Spinal cord (tissue), 10 donors: ENCODE data around the gene SFXN5. TPM values are rescaled to one million over a fixed set of nuclear protein-coding genes. Genes with fewer than 3 reads are reported as not detected.
A peak's percentile ranks its signal among the peaks of the same experiment; 100 is the strongest.

Experiments used
- DNase-seq, 6 donors: peaks; one replicate each; pipeline versions ENCODE4 v3.0.0 to v3.0.0-alpha.2; 2013 to 2015; ENCODE audit warnings: low spot score in 6 of 6, low read depth in 4 of 6
- H3K27ac ChIP-seq: one replicate; pipeline ENCODE4 v1.5.1; 2013; ENCODE audit warnings: low read depth, low read length, control low read depth
- H3K27me3 ChIP-seq: one replicate; pipeline ENCODE4 v1.6.1; 2013; ENCODE audit warnings: low read length; ENCODE audit not compliant: control insufficient read depth, insufficient read depth
- H3K36me3 ChIP-seq: one replicate; pipeline ENCODE4 v1.6.1; 2013; ENCODE audit warnings: low read length; ENCODE audit not compliant: control insufficient read depth, insufficient read depth
- H3K4me1 ChIP-seq: one replicate; pipeline ENCODE4 v1.6.1; 2013; ENCODE audit warnings: low read length; ENCODE audit not compliant: control insufficient read depth, insufficient read depth
- H3K4me3 ChIP-seq: one replicate; pipeline ENCODE4 v1.5.1; 2013; ENCODE audit warnings: low read depth, low read length, control low read depth
- H3K9me3 ChIP-seq: one replicate; pipeline ENCODE4 v1.6.1; 2013; ENCODE audit warnings: low read length; ENCODE audit not compliant: control insufficient read depth, insufficient read depth
- WGBS: methylation state at CpG from one replicate; pipeline ENCODE4 v1.1.5; 2013; ENCODE audit warnings: missing lambda C conversion rate; ENCODE audit not compliant: insufficient coverage; 5-methylcytosine and 5-hydroxymethylcytosine counted together
- polyA plus RNA-seq, 2 donors: library from polyadenylated mRNA; unstranded; fragments of 120-200 nt; gene quantifications; one replicate each; pipeline ENCODE4 v1.2.1, GENCODE V29; 2013; ENCODE audit not compliant: insufficient read length in 2 of 2
- total RNA-seq, 2 donors: library from RNA; depleted of rRNA in 1 of 2; stranded (reverse); fragments of 120-200 nt in 1 of 2; fragments of >200 nt in 1 of 2; gene quantifications; one replicate each; pipeline versions ENCODE4 v1.2.3 to v1.2.4, GENCODE V29; 2013 to 2014
- donor health status: healthy.

Gene SFXN5
- total and polyA plus RNA-seq, 4 donors = 26.0 to 73.9 (median 54.8) TPM

DNA sequence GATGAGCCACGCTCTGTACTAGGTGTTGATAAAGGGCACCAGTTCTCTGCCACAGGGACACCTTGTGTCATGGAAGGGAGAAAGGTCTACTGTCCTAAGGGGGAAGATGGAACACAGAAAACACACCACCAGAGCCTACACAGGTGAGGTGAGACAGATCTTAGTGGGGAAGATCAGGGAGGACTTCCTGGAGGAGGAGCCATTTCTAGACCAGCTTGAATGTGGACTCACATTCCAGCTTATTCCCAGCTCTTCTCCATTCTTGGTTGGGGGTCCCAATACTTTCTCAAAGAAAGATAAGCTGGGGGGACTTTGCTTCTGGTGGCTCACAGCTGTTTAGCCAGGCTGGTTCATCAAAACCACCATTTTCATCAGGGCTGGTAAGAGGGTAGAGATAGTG is 118.0 kb downstream of the SFXN5 start:
- Histone ChIP-seq H3K4me1 (peaks cover 16% of the 10 kb centered on the region), H3K27ac (no peak overlapping the region), H3K27me3 (no peaks in the 10 kb centered on the region), H3K9me3 (no peaks in the 10 kb centered on the region), H3K36me3 (peaks cover 39% of the 10 kb centered on the region), H3K4me3 (no peak overlapping the region)
- WGBS = 100% methylated on average over 1 of the region's 1 CpG
- no peak for DNase-seq

DNA sequence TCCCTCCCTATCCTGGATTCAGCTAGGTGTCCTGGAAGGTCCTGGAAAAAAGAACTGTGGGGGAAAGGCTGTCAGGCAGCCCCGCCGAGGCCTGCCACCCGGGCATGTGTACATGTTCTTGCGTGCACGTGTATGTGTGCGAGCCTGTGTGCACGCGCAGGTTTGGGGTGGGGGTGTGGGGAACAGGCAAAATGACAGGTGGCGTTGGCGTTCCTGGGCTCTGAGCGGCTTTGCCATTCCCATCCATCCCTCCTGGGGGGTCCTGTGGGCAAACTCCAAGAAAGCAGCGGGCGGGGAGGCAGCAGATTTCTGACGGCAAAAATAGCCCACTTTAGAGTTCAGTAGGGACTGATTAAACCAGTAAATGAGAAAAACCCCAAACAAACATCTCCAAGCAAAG is 118.6 kb downstream of the SFXN5 start:
- 96% methylated on average over 8 of the region's 14 CpGs for WGBS
- H3K36me3 ChIP-seq = peaks cover 40% of the 10 kb centered on the region
- H3K27me3 ChIP-seq = no peaks in the 10 kb centered on the region
- no peak overlapping the region for H3K27ac ChIP-seq
- DNase-seq = peak in 1 of 6 donors; percentile 28
- no peaks in the 10 kb centered on the region for H3K9me3 ChIP-seq
- H3K4me3 ChIP-seq = no peak overlapping the region
- H3K4me1 ChIP-seq = peaks cover 16% of the 10 kb centered on the region

GRCh38 chr2:72952110-72952823 is 119.2 kb downstream of the SFXN5 start:
- WGBS = 69% methylated on average over 5 of the region's 8 CpGs
- H3K27me3 ChIP-seq = no peaks in the 10 kb centered on the region
- H3K9me3 ChIP-seq = no peaks in the 10 kb centered on the region
- H3K4me3 ChIP-seq = no peak overlapping the region
- H3K36me3 ChIP-seq = peaks cover 40% of the 10 kb centered on the region
- H3K4me1 ChIP-seq = peaks cover 16% of the 10 kb centered on the region
- H3K27ac ChIP-seq = no peak overlapping the region
- no peak for DNase-seq

GRCh38 chr2:72951303-72952095 is 120.0 kb downstream of the SFXN5 start:
- no peaks in the 10 kb centered on the region for H3K9me3 ChIP-seq
- peaks cover 16% of the 10 kb centered on the region for H3K4me1 ChIP-seq
- H3K27ac ChIP-seq = no peak overlapping the region
- DNase-seq = no peak
- H3K27me3 ChIP-seq = no peaks in the 10 kb centered on the region
- H3K36me3 ChIP-seq = peaks cover 43% of the 10 kb centered on the region
- WGBS = 85% methylated on average over 5 of the region's 8 CpGs
- H3K4me3 ChIP-seq = no peak overlapping the region

DNA sequence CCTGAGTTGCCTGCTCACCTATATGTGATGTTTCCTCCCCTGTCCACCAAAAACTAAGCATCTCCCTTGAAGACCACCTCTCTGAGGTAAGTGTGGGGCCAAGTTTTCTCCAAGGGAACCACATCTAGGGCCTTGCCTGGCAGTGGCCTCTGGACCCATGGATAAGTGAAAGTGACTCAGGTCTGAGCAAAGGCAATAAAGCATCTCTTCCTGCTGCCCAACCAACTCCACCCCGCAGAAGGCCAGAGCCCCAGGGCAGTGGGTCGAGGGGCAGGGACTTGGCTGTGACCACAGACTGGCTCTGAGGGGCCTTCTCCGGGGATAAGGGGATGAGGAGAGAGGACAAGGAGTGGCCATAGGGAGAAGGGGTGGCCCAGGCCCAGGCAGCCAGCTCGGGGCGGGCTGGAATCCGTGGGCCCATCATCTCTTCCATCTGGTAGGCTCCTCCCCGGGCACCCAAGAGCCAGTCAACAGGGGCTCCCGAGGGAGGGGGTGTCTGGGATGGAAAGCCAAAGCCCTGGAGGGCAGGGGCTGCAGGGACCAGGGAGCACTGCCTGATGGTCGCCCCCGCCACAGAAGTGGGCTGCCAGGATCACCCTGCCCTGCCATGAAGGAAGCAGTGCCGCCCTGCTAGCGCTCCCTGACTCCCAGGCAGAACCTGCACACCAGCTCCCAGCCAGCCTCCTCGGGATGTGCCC is 120.8 kb downstream of the SFXN5 start:
- 68% methylated on average over 13 of the region's 13 CpGs for whole genome bisulfite sequencing
- Histone ChIP-seq H3K36me3 (peaks cover 43% of the 10 kb centered on the region), H3K27ac (no peak overlapping the region), H3K9me3 (no peaks in the 10 kb centered on the region), H3K27me3 (no peaks in the 10 kb centered on the region), H3K4me3 (no peak overlapping the region), H3K4me1 (peaks cover 14% of the 10 kb centered on the region)
- no peak for DNase-seq

DNA sequence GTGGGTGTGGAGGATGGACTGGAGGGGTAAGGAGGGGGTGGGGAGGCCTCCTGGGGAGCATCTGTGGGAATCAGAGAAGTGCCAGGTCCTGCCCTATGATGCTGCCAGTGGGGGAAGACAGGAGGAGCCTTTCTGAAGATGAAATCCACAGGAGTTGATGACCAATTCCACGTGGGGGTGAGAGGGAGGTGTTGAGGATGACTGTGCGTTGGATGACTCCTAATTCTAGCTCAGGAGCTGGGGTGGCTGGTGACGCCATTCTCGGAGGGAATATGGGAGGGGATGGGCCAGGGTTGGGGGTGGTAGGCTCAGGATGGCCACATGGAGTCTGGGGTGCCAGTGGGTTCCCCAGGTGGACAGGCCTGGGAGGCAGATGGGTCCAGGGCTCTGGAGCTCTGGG is 121.9 kb downstream of the SFXN5 start:
- H3K9me3 ChIP-seq = no peaks in the 10 kb centered on the region
- WGBS = 92% methylated on average over 4 of the region's 4 CpGs
- DNase-seq = no peak
- H3K36me3 ChIP-seq = peaks cover 45% of the 10 kb centered on the region
- no peak overlapping the region for H3K27ac ChIP-seq
- H3K27me3 ChIP-seq = no peaks in the 10 kb centered on the region
- no peak overlapping the region for H3K4me3 ChIP-seq
- H3K4me1 ChIP-seq = peaks cover 4% of the 10 kb centered on the region

DNA sequence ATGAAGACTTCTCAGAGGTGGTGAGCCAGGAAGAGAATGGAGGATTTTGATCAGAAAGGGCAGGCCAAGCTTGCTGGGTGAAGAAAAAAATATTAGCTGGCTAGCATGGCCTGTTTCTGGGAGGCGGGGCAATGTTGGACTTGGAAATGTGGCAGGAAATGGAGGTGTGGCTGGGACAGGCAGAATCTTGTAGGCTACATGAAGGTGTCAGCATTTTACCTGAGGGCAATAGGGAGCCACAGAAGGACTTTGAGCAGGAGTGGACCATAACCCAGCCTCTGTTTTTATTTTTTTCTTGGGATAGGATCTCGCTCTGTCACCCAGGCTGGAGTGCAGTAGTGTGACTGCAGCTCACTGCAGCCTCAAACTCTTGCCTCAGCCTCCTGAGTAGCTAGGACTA is 122.5 kb downstream of the SFXN5 start:
- peaks cover 45% of the 10 kb centered on the region for H3K36me3 ChIP-seq
- 100% methylated on average over 2 of the region's 2 CpGs for WGBS
- H3K27me3 ChIP-seq = no peaks in the 10 kb centered on the region
- DNase-seq = no peak
- H3K9me3 ChIP-seq = no peaks in the 10 kb centered on the region
- H3K4me1 ChIP-seq = no peaks in the 10 kb centered on the region
- H3K27ac ChIP-seq = no peak overlapping the region
- no peak overlapping the region for H3K4me3 ChIP-seq

- Histone ChIP-seq H3K9me3 (no peaks in the 10 kb centered on the region), H3K27ac (no peak overlapping the region), H3K4me3 (no peak overlapping the region), H3K27me3 (no peaks in the 10 kb centered on the region), H3K36me3 (peaks cover 54% of the 10 kb centered on the region), H3K4me1 (no peaks in the 10 kb centered on the region)
- peak in 2 of 6 donors; percentile 37 to 91 for DNase-seq
- 100% methylated on average over 5 of the region's 10 CpGs for WGBS
Observed at GRCh38 chr2:72947952-72948830, 123.3 kb downstream of the SFXN5 start.

- Histone ChIP-seq H3K4me1 (no peaks in the 10 kb centered on the region), H3K27ac (no peak overlapping the region), H3K4me3 (no peak overlapping the region), H3K36me3 (peaks cover 60% of the 10 kb centered on the region), H3K9me3 (no peaks in the 10 kb centered on the region), H3K27me3 (no peaks in the 10 kb centered on the region)
- 88% methylated on average over 9 of the region's 9 CpGs for WGBS
- no peak for DNase-seq
Observed at GRCh38 chr2:72946466-72946865, 125.0 kb downstream of the SFXN5 start.
